ENCODE data around the gene SETD1A.

The SETD1A gene

DNA sequence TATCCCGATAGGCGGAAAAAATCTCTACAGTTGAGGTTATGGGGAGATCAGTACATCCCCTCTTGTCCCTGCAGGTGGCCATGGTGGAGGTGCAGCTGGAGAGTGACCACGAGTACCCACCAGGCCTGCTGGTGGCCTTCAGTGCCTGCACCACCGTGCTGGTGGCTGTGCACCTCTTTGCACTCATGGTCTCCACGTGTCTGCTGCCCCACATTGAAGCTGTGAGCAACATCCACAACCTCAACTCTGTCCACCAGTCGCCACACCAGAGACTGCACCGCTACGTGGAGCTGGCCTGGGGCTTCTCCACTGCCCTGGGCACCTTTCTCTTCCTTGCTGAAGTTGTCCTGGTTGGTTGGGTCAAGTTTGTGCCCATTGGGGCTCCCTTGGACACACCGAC lies 4.4 kb upstream of the SETD1A start:
- in situ Hi-C loops (cut with MboI; ENCODE audit: low sequenced_read_pairs), result no loop called here

DNA sequence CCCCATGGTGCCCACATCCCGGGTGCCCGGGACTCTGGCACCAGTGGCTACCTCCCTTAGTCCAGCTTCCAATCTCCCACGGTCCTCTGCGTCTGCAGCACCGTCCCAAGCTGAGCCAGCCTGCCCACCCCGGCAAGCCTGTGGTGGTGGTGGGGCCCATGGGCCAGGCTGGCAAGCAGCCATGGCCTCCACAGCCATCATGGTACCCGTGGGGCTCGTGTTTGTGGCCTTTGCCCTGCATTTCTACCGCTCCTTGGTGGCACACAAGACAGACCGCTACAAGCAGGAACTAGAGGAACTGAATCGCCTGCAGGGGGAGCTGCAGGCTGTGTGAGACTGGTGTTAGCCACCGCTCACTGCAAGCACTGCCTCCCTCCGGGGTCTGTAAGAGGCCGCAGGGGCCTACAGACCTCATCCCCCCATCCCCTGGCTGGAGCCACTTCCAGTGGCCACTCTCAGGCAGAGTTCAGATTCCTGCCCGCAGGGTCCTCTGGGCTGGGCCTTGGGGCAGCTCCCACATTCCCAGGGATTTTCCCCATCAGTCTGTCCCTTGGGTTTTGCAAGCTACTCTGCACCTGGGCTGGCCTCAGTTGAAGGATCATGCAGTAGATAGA lies 3.9 kb upstream of the SETD1A start:
- in situ Hi-C loops (cut with MboI; ENCODE audit: low sequenced_read_pairs), result no loop called here

DNA sequence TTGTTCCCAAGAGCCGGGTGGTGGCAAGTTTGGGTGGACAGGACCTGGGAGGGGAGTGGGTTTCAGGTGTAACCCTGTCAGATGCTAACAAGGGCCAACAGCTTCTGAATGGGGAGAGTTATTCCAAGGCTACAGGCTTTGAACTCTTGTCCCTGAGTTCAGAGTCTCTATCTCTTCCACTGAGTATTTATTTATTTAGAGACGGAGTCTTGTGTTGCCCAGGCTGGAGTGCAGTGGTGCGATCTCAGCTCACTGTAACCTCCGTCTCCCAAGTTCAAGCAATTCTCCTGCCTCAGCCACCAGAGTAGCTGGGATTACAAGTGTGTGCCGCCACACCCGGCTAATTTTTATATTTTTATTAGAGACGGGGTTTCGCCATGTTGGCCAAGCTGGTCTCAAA lies 2.6 kb upstream of the SETD1A start:
- in situ Hi-C loops (cut with MboI; ENCODE audit: low sequenced_read_pairs), result no loop called here

DNA sequence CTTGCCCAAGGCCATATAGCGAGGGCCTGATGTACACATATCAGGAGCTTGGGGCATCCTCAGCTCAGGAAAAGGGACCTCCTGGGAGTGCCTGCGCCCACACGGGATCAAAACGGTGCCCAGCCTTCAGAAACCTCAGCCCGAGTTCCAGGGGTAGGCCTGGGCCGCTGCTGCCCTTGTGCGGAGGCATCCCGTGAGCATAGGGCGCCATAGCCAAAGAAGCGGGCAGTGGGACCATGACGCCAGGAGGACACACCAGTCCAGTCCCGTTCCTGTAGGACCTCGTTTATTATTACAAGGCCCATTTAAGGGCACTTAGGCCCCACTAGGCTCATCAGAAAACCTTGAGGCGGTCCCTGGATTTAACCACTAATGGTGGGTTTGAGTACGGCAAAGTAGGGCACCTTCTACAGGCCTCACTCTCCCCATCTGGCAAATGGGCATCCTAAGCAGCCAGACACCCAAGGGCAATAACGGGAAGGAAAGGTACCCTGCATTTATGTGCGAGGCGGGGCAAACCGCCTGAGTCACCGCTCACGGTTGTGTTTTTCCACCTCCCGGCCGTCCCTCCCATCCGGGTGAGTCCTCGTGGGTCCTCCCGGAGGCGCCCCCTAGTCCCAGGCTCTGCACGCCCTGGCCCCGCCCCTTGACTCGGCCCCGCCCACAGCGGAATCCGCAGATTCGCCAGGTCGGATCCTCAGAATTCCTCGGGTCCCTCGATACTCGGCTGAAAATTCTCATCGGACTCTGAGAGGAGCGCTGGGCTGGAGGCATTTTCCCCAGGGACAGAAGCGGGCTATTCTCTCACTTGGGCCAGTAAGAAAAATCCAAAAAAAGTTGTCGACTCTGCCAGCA lies 726 bp upstream of the SETD1A start:
- in situ Hi-C loops (cut with MboI; ENCODE audit: low sequenced_read_pairs), result no loop called here

DNA sequence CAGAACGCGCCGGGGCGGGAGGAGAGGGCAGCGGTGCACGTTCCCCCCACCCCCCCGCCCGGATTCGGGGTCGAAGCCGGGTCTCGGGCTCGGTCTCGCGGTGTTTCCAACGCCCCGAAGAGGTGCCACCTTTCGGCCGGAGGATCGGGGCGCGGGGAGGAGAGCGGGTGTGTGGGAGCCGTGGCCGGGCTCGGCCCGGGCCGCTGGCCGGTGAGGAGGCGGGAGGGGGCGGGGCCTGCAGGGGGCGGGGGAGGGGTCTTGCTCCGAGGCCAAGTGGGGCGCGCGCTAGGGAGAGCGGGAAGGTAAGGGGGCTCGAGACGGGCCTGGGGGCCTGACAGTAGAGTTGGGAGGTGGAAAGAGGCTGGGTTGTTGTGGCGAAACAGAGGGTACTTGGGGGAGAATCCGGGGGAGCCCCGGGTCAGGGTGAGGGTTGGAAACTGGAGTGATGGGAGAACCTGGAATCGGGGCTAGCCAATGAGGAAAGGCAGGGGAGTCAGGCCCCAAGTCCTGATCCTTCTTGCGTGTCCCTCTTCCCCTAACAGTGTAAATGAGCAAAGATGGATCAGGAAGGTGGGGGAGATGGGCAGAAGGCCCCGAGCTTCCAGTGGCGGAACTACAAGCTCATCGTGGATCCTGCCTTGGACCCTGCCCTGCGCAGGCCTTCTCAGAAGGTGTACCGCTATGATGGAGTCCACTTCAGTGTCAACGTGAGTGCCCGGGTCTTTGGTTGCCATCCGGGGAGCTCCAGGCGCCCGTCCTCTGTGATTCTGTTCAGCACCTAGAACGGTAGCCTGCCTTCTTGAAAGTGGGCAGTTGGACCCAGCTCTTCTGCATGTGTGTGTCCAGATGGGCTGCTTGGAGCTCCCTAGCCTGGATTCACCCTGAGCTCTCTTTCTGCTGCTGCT lies 873 bp downstream of the SETD1A start:
- in situ Hi-C loops (cut with MboI; ENCODE audit: low sequenced_read_pairs), result no loop called here

DNA sequence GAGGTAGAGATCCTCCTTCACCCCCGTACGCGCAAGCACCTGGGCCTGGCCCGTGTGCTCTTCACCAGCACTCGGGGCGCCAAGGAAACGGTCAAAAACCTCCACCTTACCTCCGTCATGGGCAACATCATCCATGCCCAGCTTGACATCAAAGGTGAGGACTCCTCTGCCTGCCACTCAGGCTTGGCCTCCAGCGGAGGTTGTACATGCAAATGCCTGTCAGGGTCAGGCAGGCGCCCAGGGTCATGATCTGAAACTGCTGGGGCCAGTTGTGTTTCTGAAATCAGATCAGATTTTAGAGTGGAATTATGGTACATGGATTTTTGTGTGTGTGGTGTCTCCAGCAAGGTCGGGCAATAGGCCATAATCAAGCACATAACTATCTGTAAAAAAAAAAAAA lies 3.8 kb downstream of the SETD1A start:
- in situ Hi-C loops (cut with MboI; ENCODE audit: low sequenced_read_pairs), result no loop called here

DNA sequence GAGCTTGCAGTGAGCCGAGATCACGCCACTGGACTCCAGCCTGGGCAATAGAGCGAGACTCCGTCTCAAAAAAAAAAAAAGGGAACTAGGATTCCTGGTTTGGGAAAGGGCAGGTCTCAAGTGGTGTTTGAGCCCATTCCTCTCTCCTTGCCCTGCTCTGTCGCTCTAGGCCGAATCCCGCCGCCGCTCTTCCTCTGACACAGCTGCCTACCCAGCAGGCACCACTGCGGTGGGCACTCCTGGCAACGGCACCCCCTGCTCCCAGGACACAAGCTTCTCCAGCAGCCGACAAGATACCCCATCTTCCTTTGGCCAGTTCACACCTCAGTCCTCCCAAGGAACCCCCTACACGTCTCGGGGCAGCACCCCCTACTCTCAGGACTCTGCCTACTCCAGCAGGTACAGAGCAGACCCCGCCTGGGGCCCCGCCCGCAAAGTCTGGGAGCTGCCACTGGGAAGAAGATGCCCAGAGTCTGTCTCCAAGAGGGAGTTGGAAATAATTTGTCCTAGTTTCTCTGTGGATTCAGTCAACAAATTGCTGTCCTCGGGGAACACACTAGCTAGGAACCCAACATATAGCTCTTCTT lies 6.5 kb downstream of the SETD1A start:
- in situ Hi-C loops (cut with MboI; ENCODE audit: low sequenced_read_pairs), result no loop called here

DNA sequence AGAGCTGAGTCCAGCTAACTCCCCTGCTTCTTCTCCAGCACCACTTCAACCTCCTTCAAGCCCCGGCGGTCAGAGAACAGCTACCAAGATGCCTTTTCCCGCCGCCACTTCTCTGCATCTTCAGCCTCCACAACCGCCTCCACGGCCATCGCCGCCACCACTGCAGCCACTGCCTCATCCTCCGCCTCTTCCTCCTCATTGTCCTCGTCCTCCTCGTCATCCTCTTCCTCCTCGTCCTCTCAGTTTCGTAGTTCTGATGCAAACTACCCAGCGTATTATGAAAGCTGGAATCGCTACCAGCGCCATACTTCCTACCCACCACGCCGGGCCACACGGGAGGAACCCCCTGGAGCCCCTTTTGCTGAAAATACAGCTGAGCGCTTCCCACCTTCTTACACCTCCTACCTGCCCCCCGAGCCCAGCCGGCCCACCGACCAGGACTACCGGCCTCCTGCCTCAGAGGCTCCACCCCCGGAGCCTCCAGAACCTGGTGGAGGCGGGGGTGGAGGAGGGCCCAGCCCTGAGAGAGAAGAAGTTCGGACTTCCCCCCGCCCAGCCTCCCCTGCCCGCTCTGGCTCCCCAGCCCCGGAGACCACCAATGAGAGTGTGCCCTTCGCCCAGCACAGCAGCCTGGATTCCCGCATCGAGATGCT lies 7.1 kb downstream of the SETD1A start:
- in situ Hi-C loops (cut with MboI; ENCODE audit: low sequenced_read_pairs), result no loop called here

DNA sequence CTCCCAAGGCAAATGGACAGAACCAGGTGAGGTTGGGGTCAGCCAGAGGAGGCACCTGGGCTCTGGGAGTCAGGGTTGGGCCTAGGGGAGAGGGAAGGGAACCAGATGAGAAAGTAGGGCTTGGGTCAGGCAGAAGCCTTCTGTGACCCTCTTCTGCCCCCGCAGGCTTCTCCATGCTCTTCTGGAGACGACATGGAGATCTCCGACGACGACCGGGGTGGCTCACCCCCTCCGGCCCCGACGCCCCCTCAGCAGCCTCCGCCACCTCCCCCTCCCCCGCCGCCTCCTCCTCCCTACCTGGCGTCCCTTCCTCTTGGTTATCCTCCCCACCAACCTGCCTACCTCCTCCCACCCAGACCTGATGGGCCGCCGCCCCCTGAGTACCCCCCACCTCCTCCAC lies 7.9 kb downstream of the SETD1A start:
- in situ Hi-C loops (cut with MboI; ENCODE audit: low sequenced_read_pairs), result no loop called here

DNA sequence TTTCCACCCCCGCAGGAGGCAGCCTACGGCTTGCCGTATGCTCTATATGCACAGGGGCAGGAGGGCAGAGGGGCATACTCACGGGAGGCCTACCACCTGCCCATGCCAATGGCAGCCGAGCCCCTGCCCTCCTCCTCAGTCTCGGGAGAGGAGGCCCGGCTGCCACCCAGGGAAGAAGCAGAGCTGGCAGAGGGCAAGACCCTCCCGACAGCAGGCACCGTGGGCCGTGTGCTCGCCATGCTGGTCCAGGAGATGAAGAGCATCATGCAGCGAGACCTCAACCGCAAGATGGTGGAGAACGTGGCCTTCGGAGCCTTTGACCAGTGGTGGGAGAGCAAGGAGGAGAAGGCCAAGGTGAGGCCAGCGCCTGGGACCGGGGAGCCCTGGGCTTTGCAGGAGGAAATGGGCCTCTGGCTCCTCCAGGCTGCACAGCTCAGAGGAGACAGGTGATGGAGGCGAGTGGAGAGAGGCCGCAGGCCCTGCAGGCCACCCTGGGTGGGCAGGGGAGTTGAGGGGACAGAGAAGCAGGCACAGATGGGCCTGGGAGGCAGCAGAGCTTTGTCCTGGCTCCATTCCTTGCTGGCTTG lies 8.6 kb downstream of the SETD1A start:
- in situ Hi-C loops (cut with MboI; ENCODE audit: low sequenced_read_pairs), result no loop called here

DNA sequence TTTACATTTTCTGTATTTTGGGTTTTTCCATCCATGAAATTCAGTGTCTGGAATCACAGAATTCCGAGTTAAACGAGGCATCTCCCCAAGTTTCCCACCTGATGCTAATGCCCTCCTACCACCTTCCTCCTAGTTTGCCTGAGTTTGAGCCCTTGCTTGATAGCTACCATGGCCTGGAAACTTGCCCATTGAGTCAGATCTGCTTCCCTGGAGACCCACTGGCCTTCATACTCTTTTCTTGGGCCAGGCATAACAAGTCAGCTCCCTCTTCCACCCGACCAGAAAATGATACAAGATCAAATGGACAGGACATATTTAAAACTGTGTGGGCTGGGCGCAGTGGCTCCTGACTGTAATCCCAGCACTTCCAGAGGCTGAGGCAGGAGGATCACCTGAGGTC lies 10.2 kb downstream of the SETD1A start:
- in situ Hi-C loops (cut with MboI; ENCODE audit: low sequenced_read_pairs), result no loop called here

DNA sequence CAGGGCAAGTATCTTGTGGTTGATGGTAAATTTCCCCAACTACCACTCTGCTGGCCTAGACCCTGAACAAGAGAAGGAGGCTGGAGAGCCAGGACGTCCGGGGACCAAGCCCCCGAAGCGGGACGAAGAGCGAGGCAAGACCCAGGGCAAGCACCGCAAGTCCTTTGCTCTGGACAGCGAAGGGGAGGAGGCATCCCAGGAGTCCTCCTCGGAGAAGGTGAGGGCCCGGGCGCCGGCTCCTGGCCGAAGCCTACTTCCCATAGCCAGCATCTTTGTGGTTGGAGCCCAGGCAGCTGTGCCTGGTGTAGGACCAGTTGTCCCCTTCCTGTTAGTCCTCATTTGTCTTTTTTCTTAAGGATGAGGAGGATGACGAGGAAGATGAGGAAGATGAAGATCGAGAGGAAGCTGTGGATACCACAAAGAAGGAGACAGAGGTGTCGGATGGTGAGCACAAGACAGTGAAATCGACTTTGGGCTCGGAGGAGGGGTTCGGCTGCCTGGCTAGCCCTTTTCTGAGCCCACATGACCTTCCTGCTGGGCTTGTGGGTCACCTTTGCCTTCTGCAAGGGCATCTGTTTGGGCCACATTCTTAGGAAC lies 11.8 kb downstream of the SETD1A start:
- in situ Hi-C loops (cut with MboI; ENCODE audit: low sequenced_read_pairs), result no loop called here

DNA sequence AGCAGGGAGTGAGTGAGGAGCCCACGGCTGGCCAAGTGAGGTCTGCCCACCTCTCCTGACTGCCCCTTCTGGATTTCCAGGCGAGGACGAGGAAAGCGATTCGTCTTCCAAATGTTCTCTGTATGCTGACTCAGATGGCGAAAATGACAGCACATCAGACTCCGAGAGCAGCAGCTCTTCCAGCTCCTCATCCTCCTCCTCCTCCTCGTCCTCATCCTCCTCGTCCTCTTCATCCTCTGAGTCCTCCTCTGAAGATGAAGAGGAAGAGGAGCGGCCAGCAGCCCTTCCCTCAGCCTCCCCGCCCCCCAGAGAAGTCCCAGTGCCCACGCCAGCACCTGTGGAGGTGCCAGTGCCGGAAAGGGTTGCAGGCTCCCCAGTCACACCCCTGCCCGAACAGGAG lies 13.7 kb downstream of the SETD1A start:
- in situ Hi-C loops (cut with MboI; ENCODE audit: low sequenced_read_pairs), result no loop called here

DNA sequence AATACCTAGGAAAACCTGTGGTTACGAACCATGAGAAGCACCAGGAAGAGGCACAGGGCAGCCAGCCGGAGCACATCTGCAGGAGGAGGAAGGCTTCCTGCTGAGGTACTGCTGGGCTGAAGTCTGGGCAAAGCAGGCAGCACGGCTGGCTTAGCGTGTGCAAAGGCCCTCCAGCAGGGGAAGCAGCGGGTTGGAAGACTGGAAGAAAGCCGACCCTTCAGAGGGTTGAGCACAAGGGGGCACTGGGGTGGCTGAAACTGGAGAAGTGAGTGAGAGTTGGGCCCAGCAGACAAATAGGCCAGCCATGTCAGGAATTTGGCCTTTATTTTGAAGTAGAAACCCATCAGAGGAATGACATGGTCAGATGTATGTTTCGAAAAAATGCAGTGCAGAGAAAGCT lies 15.3 kb downstream of the SETD1A start:
- in situ Hi-C loops (cut with MboI; ENCODE audit: low sequenced_read_pairs), result no loop called here

DNA sequence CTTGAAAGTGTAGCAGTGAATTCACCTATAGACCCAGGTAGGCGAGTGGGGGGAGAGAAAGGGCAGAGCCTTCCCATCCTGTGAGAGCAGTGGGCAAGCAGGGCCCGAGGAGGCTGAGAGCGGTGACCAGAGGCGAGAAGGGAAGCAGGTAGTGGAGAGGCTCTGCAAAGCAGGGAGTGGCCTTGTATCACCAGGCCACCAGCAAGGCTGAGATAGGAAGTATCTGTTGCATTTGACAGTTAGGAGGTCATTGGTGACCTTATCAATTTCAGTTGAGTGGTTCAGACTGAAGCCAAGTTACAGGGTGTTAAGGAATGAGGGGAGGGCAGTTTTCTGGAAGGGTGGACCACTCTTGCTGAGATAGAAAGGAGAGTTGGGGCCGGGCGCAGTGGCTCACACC lies 16.8 kb downstream of the SETD1A start:
- in situ Hi-C loops (cut with MboI; ENCODE audit: low sequenced_read_pairs), result no loop called here

DNA sequence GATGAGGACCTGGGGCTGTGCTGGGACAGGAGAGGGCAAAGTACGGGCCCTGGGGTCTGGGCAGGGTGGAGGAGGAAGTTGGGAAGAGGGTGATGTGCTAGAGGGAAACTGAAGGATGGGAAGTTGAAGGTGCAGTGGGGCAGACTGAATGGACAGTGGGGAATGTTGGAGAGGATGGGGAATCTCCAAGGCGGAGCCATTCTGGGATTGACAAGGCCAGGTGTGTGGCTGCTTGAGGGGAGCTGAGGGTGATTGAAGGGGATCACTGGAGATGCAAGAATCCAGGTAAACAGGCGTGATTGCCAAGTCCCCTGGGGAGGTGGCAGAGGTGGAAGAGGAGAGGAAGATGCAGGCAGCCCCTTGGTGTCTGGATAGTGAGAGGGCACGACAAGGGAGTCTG lies 18.9 kb downstream of the SETD1A start:
- in situ Hi-C loops (cut with MboI; ENCODE audit: low sequenced_read_pairs), result no loop called here

DNA sequence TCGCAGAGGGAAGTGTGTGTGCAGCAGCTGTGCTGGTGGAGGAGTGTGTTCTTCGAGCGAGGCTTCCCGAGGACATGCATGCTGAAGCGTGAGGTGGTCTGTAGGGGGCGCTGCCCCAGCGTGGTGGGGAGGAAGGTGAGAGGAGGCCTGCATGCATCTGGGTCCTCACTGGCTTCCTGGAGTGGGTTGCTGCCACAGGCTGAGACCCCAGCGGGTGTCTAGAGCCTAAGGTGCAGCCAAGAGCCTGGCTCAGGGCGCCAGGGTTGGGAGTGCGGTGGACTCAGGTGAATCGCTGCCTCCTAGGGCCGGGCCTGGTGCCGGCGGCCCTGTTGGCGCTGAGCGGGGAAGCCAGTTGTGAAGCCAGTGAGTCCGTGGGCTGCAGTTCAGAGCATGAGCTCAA lies 19.9 kb downstream of the SETD1A start:
- in situ Hi-C loops (cut with MboI; ENCODE audit: low sequenced_read_pairs), result no loop called here

DNA sequence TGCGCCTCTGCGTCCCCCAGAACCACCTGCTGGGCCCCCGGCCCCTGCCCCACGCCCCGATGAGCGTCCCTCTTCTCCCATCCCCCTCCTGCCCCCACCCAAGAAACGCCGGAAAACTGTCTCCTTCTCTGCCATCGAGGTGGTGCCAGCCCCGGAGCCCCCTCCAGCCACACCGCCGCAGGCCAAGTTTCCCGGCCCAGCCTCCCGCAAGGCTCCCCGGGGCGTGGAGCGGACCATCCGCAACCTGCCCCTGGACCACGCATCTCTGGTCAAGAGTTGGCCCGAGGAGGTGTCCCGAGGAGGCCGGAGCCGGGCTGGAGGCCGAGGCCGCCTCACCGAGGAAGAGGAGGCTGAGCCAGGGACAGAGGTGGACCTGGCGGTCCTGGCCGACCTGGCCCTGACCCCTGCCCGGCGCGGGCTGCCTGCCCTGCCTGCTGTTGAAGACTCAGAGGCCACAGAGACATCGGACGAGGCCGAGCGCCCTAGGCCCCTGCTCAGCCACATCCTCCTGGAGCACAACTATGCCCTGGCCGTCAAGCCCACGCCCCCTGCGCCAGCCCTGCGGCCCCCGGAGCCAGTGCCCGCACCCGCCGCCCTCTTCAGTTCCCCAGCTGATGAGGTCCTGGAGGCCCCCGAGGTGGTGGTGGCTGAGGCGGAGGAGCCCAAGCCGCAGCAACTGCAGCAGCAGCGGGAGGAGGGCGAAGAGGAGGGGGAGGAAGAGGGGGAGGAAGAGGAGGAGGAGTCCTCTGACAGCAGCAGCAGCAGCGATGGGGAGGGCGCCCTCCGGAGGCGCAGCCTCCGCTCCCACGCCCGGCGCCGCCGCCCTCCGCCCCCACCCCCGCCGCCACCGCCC lies 21.8 kb downstream of the SETD1A start:
- in situ Hi-C loops (cut with MboI; ENCODE audit: low sequenced_read_pairs), result no loop called here

DNA sequence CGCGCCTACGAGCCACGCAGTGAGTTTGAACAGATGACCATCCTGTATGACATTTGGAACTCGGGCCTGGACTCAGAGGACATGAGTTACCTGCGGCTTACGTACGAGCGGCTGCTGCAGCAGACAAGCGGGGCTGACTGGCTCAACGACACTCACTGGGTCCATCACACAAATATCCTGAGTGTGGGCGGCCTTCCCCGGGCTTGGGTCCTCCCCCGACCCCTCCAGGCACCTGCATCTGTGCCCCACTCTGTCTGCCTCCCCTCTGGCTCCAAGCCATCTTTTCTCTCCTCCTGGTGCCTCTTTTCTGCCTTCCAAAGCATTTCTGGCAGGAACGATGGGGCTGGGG lies 22.4 kb downstream of the SETD1A start:
- in situ Hi-C loops (cut with MboI; ENCODE audit: low sequenced_read_pairs), result no loop called here
